D721Med (cell line): Measurements from ENCODE around the gene TGFBR1.

ENCODE experiments used
- DNase-seq: peaks from one replicate; pipeline ENCODE4 v3.0.0; 2011; ENCODE audit warnings: low spot score; ENCODE audit not compliant: insufficient read length
- FAIRE-seq: peaks from 2 replicates; lab custom pipeline; 2011; peaks lifted over from hg19 to GRCh38; lab: Jason Lieb, UNC
- CTCF ChIP-seq: IDR thresholded peaks from 2 replicates; pipeline ENCODE4 v1.5.1; 2012; ENCODE audit warnings: mild to moderate bottlenecking, control low read depth; ENCODE audit not compliant: insufficient read depth; ENCODE audit errors: missing control alignments

Gene TGFBR1

GRCh38 chr9:99155736-99156135 is 50.8 kb downstream of the TGFBR1 start:
- DNase-seq (no peak), FAIRE-seq (no peak)
- TF ChIP-seq CTCF: no peak

DNA sequence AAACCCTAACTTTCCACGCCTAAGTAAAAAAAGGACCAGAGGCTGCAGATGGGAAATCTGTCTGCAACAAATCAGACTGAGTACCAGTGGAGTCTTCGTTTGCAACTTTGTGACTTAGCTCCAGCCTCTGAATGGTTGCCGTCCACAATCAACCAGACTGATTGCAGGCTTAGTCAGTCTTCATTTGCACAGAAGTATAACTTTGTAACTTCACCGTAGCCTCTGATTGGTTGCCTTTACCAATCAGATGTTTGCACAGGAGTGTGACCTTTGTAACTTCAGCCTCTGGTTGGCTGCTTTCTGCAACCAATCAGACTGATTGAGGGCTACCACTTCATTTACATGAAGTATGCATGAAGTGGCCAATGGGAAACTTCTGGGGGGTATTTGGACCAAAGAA is 53.7 kb downstream of the TGFBR1 start:
- no peak for TF ChIP-seq CTCF
- FAIRE-seq: no peak
- no peak for DNase-seq

GRCh38 chr9:99160173-99160572 is 55.3 kb downstream of the TGFBR1 start:
- no peak for DNase-seq
- no peak for FAIRE-seq
- TF ChIP-seq CTCF: no peak

DNA sequence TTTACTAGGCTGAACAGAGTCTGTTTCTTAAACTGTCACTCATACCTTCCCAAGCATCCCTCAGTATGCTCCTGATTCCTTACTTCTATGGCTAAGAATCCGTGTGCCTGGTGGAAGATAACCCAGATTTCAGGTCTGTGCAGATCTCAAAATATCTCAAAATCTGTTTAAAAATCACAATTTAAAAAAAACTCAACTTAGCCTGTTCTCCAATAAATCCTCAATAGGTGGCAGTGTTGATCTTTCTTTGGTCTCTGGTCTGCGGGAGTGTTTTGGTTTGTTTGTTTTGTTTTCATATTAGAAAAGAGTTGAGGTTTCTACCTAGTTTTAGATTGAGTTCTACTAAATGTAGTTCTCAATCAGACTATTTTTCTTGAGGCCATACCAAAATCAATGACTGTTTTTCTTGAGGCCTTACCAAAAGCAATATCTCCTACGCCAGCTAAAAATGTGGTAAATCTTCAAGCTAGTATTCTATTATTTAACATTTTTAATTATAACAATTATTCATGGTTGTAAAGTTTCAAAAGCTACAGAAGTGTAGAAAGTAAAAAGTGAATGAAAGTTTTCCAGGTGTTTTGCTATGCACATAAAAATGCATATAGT is 57.9 kb downstream of the TGFBR1 start:
- TF ChIP-seq CTCF: peak; percentile 80
- DNase-seq (no peak), FAIRE-seq (no peak)

DNA sequence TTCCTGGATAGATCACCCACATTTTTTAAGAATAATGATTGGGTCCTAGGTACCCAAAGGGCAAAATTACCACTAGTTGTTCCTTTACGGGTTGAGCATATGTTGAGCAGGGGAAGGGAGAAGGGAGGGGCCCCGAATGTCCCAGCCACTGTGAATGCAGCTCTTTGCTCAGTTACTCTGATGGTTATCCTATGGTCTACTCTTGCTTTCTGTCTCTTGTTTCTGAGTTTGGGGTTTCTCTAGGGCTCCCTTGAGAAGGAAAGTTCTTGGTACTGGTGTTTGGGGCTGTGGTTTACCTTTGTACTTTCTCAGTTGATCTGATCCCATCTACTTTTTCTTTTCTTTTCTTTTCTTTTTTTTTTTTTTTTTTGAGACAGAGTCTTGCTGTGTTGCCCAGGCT is 61.2 kb downstream of the TGFBR1 start:
- no peak for FAIRE-seq
- DNase-seq: no peak
- TF ChIP-seq CTCF: no peak

- FAIRE-seq (no peak), DNase-seq (no peak)
- TF ChIP-seq CTCF: no peak
Measured at GRCh38 chr9:99167119-99167518, 62.2 kb downstream of the TGFBR1 start.

DNA sequence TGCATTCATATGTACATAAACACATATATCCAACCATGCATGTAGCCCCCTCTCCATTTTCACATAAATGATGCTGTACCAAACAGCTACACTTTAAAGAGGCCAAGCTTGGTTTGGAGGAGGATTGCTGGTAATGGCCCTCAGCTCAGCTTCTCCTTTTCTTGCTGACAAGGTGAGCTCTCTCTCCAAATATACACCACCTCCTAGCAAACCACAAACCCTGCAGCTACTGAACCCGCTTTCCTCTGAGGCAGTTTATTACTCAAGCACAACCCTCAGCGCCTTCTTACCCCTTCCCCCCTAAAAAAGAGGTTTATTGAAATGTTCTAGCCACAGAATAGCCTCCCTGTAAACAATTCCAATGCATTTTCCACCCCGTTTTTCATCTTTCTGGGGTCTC is 62.8 kb downstream of the TGFBR1 start:
- TF ChIP-seq CTCF: no peak
- FAIRE-seq: no peak
- DNase-seq: no peak
